Sigmoid colon (tissue), 7 donors: ENCODE measurements around the gene CNKSR2. TPM values are rescaled to one million over a fixed set of nuclear protein-coding genes. Genes with fewer than 3 reads are reported as not detected.

Experiments used
- DNase-seq: peaks from one replicate; pipeline ENCODE4 v3.0.0-alpha.2; 2019
- H3K27ac ChIP-seq, 4 donors: fragments of 200-600 bp; sonication (generic); one replicate each; pipeline ENCODE4 v1.5.1; 2016 to 2019; ENCODE audit warnings: mild to moderate bottlenecking in 1 of 4
- H3K27me3 ChIP-seq, 3 donors: fragments of 200-600 bp; sonication (generic); one replicate each; pipeline ENCODE4 v1.5.1; 2019; ENCODE audit warnings: mild to moderate bottlenecking in 1 of 3
- H3K36me3 ChIP-seq, 4 donors: fragments of 200-600 bp; sonication (generic); one replicate each; pipeline ENCODE4 v1.5.1; 2016 to 2019
- H3K4me1 ChIP-seq, 4 donors: fragments of 200-600 bp; sonication (generic); one replicate each; pipeline ENCODE4 v1.5.1; 2017 to 2019
- H3K4me3 ChIP-seq, 4 donors: fragments of 200-600 bp; sonication (generic); one replicate each; pipeline ENCODE4 v1.5.1; 2017 to 2019; ENCODE audit warnings: mild to moderate bottlenecking in 2 of 4, moderate library complexity in 1 of 4
- H3K9me3 ChIP-seq, 4 donors: fragments of 200-600 bp in 3 of 4; sonication (generic) in 3 of 4; one replicate each; pipeline versions ENCODE4 v1.5.1 to v1.6.1; 2013 to 2019
- CTCF ChIP-seq, 4 experiments: fragments of 450-650 bp in 3 of 4; fragments of 200-600 bp in 1 of 4; IDR thresholded peaks; one replicate each; pipeline ENCODE4 v1.5.1; 2016 to 2019; ENCODE audit warnings: antibody characterized with exemption in 4 of 4, mild to moderate bottlenecking in 3 of 4, moderate library complexity in 2 of 4
- EP300 ChIP-seq, 4 donors: sonication (generic); formaldehyde crosslinking; IDR thresholded peaks; one replicate each; pipeline ENCODE4 v1.6.1; 2017; ENCODE audit warnings: antibody characterized with exemption in 4 of 4
- POLR2A ChIP-seq, 2 donors: fragments of 450-650 bp; IDR thresholded peaks; one replicate each; pipeline ENCODE4 v1.6.1; 2016; ENCODE audit warnings: antibody characterized with exemption in 2 of 2, mild to moderate bottlenecking in 2 of 2, moderate library complexity in 2 of 2
- POLR2AphosphoS5 ChIP-seq, 4 donors: sonication (generic); formaldehyde crosslinking; IDR thresholded peaks; one replicate each; pipeline ENCODE4 v1.6.1; 2017; ENCODE audit warnings: antibody characterized with exemption in 4 of 4
- WGBS, 2 donors: extraction: QIAGEN DNeasy Blood & Tissue Kit; methylation state at CpG; one replicate each; pipeline ENCODE4 v1.1.7; 2013; 5-methylcytosine and 5-hydroxymethylcytosine counted together
- intact Hi-C: fragments of 100-400 bp; cut with DNase I; formaldehyde crosslinking; loops from one replicate; pipeline ENCODE4 v1.15.1; 2023
- polyA plus RNA-seq, 3 donors: library from polyadenylated mRNA; stranded (reverse); fragments of 200-250 nt; gene quantifications; one replicate each; pipeline ENCODE4 v1.2.3, GENCODE V29; 2013
- total RNA-seq, 4 donors: library from RNA; depleted of rRNA; stranded (reverse); fragments of >200 nt; gene quantifications; one replicate each; pipeline ENCODE4 v1.1.0, GENCODE V29; 2016
- donor health status: healthy with polysubstance abuse.
- donor health status: Bipolar disorder and iron deficiency.
- donor health status: healthy.

The CNKSR2 gene
- total and polyA plus RNA-seq, 7 donors = 0.60 to 6.1 (median 3.3) TPM; not detected in 1

DNA sequence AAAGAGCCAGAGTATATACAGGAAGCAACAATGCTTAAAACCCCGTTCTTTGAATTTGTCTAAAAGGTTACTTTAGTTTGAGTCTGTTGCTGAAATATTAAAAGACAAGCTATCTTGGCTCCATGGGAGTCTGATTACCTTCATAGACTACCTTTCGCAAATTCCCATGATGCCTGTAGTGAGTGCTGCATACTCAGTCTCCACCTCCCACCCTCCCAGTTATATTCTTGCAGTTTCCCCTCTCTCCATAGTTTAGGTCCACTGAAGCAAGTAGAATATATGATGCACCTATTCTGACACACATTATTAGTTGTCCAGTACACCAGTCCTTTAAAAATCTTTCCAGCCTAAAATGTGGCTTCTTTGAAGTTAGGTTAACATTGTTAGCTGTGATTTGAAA, 2.4 kb downstream of the CNKSR2 start:
- Histone ChIP-seq H3K9me3 (no peaks in the 10 kb centered on the region), H3K27me3 (peaks cover 0 to 4% (median 0%) of the 10 kb centered on the region in 3 donors), H3K4me1 (peaks cover 0 to 6% (median 6%) of the 10 kb centered on the region in 4 donors), H3K36me3 (no peaks in the 10 kb centered on the region), H3K4me3 (no peak overlapping the region), H3K27ac (no peak overlapping the region)
- intact Hi-C loops = loop anchor here (10.0 kb wide), 1 partner anchor 852 kb away; no protein-coding TSS in a partner anchor
- 78 to 90% methylated on average over 2 of the region's 2 CpGs for WGBS, 2 donors
- DNase-seq = no peak
- TF ChIP-seq EP300 (IDR thresholded peaks at IDR 0.05) (no peak), CTCF (IDR thresholded peaks at IDR 0.05) (no peak), POLR2A (IDR thresholded peaks at IDR 0.05) (no peak), POLR2AphosphoS5 (IDR thresholded peaks at IDR 0.05) (no peak)

DNA sequence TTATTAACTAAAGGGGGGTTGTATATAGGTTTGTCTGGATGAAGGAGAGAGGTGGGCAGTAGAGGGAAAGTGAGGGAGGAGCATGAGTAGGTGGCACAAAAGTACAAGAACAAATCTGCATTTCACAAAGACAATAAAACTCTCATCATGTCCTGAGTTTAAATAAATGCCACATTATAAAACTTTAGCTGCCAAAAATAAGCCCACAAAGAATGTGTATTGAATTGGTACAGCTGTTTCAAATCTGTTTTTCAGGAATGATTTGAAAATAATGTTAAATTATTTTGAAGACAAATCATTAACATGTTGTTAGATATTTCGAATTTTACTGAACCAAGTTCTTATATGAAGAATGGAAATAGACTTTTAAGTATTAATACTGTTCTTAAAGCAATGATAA, 5.8 kb downstream of the CNKSR2 start:
- Histone ChIP-seq H3K27ac (no peak overlapping the region), H3K9me3 (no peaks in the 10 kb centered on the region), H3K4me1 (peaks cover 0 to 6% (median 4%) of the 10 kb centered on the region in 4 donors), H3K36me3 (no peaks in the 10 kb centered on the region), H3K27me3 (peaks cover 0 to 4% (median 0%) of the 10 kb centered on the region in 3 donors), H3K4me3 (no peak overlapping the region)
- intact Hi-C loops = loop anchor here (10.0 kb wide), 1 partner anchor 855 kb away; no protein-coding TSS in a partner anchor
- DNase-seq = no peak
- TF ChIP-seq POLR2A (IDR thresholded peaks at IDR 0.05) = no peak
- no peak for TF ChIP-seq POLR2AphosphoS5 (IDR thresholded peaks at IDR 0.05)
- no peak for TF ChIP-seq EP300 (IDR thresholded peaks at IDR 0.05)
- no peak for TF ChIP-seq CTCF (IDR thresholded peaks at IDR 0.05)
- 90 to 97% methylated on average over 1 of the region's 1 CpG for WGBS, 2 donors

DNA sequence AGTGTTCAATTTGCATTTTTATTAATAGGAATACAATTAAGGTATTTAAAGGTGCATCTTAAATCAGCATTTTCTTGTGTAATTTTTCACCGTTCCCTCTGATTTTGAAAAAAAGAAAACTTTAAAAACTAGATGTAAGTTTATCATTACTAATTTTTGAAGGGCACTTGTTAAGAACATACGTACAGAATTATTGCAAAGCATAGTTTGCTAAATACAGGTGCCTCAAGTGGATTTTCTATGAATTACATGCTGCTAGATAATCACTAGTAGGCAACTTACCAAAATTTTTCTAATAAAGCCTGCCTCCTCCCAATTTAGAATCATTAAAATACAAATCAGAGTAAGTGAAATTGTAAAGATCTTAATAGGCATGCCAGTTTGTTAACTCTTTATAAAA, 8.5 kb downstream of the CNKSR2 start:
- intact Hi-C loops = no loop called here
- WGBS, 2 donors = 56 to 73% methylated on average over 2 of the region's 2 CpGs

GRCh38 chrX:21383546-21383945, 9.3 kb downstream of the CNKSR2 start:
- H3K27me3 ChIP-seq = no peaks in the 10 kb centered on the region
- intact Hi-C loops = no loop called here
- no peak overlapping the region for H3K27ac ChIP-seq
- no peaks in the 10 kb centered on the region for H3K36me3 ChIP-seq
- no peak for DNase-seq
- no peaks in the 10 kb centered on the region for H3K4me1 ChIP-seq
- no peaks in the 10 kb centered on the region for H3K9me3 ChIP-seq
- 75 to 83% methylated on average over 2 of the region's 2 CpGs for WGBS, 2 donors
- H3K4me3 ChIP-seq = no peak overlapping the region
- TF ChIP-seq POLR2A (IDR thresholded peaks at IDR 0.05) = no peak
- no peak for TF ChIP-seq POLR2AphosphoS5 (IDR thresholded peaks at IDR 0.05)
- TF ChIP-seq CTCF (IDR thresholded peaks at IDR 0.05) = no peak
- TF ChIP-seq EP300 (IDR thresholded peaks at IDR 0.05) = no peak

More for the DNA sequence above, 8.5 kb downstream of the CNKSR2 start:
- TF ChIP-seq POLR2A (IDR thresholded peaks at IDR 0.05) (no peak), CTCF (IDR thresholded peaks at IDR 0.05) (peak in 1 of 4 experiments; percentile 22)
- Histone ChIP-seq H3K4me1 (no peaks in the 10 kb centered on the region), H3K4me3 (no peak overlapping the region), H3K27me3 (no peaks in the 10 kb centered on the region), H3K9me3 (no peaks in the 10 kb centered on the region), H3K27ac (no peak overlapping the region), H3K36me3 (no peaks in the 10 kb centered on the region)
- DNase-seq = no peak

DNA sequence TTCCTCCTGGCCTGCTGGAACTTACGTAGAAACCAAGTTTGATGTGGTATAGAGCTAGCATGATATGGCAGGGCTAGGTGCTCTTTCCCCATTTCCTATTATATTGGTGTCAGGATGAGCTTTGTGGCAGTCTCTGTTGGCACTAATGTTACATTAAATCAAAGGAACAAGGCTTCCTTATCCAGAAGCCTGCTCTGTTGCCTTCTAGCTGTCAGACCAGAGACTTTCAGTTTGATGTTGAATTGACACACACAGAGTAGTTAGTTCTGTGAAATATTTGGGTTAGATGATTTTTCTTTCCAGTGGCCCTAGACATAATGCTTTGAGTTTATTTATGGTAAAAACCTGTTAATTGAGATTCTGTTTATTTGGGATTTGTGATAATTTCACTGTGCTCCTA, 10.0 kb downstream of the CNKSR2 start:
- TF ChIP-seq POLR2A (IDR thresholded peaks at IDR 0.05) (no peak), POLR2AphosphoS5 (IDR thresholded peaks at IDR 0.05) (no peak)
- H3K27me3 ChIP-seq = no peaks in the 10 kb centered on the region
- H3K4me3 ChIP-seq = no peak overlapping the region
- H3K27ac ChIP-seq = no peak overlapping the region
- H3K36me3 ChIP-seq = no peaks in the 10 kb centered on the region
- H3K4me1 ChIP-seq = no peaks in the 10 kb centered on the region
- H3K9me3 ChIP-seq = no peaks in the 10 kb centered on the region
- no peak for DNase-seq
- intact Hi-C loops = no loop called here
- 94 to 100% methylated on average over 1 of the region's 1 CpG for WGBS, 2 donors
